IMR-90 (cell line): Measurements from ENCODE around the gene CCDC175. TPM values are rescaled to one million over a fixed set of nuclear protein-coding genes. Genes with fewer than 3 reads are reported as not detected.
A peak's percentile ranks its signal among the peaks of the same experiment; 100 is the strongest.

Experiments used
- ATAC-seq: fragments of 200-7000 bp; cut with Tn5 transposase; 2 replicates; pipeline ENCODE4 v1.9.1; 2020; ENCODE audit warnings: low read depth, mild to moderate bottlenecking, moderate library complexity
- BruUV-seq: library from RNA; stranded (reverse); fragments of 400-500 nt; replicated peaks from 2 replicates; lab custom pipeline; 2021; lab: Mats Ljungman, UMichigan
- CTCF ChIA-PET: fragments of 300-600 bp; formaldehyde crosslinking; extraction: SDS; loops from one replicate; lab custom pipeline; 2021; ENCODE audit warnings: antibody characterized with exemption; lab: Yijun Ruan, JAX
- POLR2A ChIA-PET: fragments of 300-600 bp; sonication (Branson Sonifier 250); formaldehyde crosslinking; loops from one replicate; lab custom pipeline; 2022; ENCODE audit warnings: antibody characterized with exemption; ENCODE audit not compliant: unreplicated experiment; lab: Charles Lee
- DNase-seq: peaks from one replicate; pipeline ENCODE4 v3.0.0; 2013
- H2AFZ ChIP-seq: replicated peaks from 2 replicates; pipeline ENCODE3; 2013; ENCODE audit warnings: low read length, mild to moderate bottlenecking; ENCODE audit not compliant: poor library complexity
- H2AK5ac ChIP-seq: 2 replicates; pipeline ENCODE4 v1.6.1; 2013; ENCODE audit warnings: low read depth, low read length, inconsistent platforms
- H2AK9ac ChIP-seq: replicated peaks from 2 replicates; pipeline ENCODE3; 2013; ENCODE audit warnings: mild to moderate bottlenecking, low read depth, low read length, moderate library complexity; ENCODE audit not compliant: poor library complexity
- H2BK120ac ChIP-seq: 2 replicates; pipeline ENCODE4 v1.6.1; 2013; ENCODE audit warnings: low read depth, low read length, inconsistent platforms
- H2BK15ac ChIP-seq: 3 replicates; pipeline ENCODE4 v1.6.1; 2013; ENCODE audit warnings: low read depth, low read length, inconsistent platforms
- H2BK20ac ChIP-seq: 2 replicates; pipeline ENCODE4 v1.6.1; 2013; ENCODE audit warnings: low read depth, mild to moderate bottlenecking, inconsistent platforms, low read length, moderate library complexity
- H2BK5ac ChIP-seq: 2 replicates; pipeline ENCODE4 v1.6.1; 2013; ENCODE audit warnings: mild to moderate bottlenecking, low read depth, low read length, inconsistent platforms; ENCODE audit not compliant: poor library complexity, severe bottlenecking
- H3K14ac ChIP-seq: replicated peaks from 2 replicates; pipeline ENCODE4 v1.6.1; 2013; ENCODE audit warnings: low read depth, low read length, inconsistent platforms
- H3K18ac ChIP-seq: 2 replicates; pipeline ENCODE4 v1.6.1; 2013; ENCODE audit warnings: low read depth, low read length, control low read depth
- H3K23ac ChIP-seq: 2 replicates; pipeline ENCODE4 v1.6.1; 2013; ENCODE audit warnings: low read depth, low read length, inconsistent platforms
- H3K27ac ChIP-seq: 2 replicates; pipeline ENCODE4 v1.5.1; 2013; ENCODE audit warnings: mild to moderate bottlenecking, control low read depth, low read length; ENCODE audit not compliant: insufficient read depth
- H3K27me3 ChIP-seq: 2 replicates; pipeline ENCODE4 v1.6.1; 2013; ENCODE audit warnings: low read length; ENCODE audit not compliant: control insufficient read depth, insufficient read depth
- H3K36me3 ChIP-seq: 2 replicates; pipeline ENCODE4 v1.6.1; 2013; ENCODE audit warnings: low read length, mixed read lengths; ENCODE audit not compliant: control insufficient read depth, insufficient read depth
- H3K4ac ChIP-seq: 2 replicates; pipeline ENCODE4 v1.6.1; 2013; ENCODE audit warnings: low read depth, low read length, inconsistent platforms
- H3K4me1 ChIP-seq: 2 replicates; pipeline ENCODE4 v1.6.1; 2013; ENCODE audit warnings: low read length, mixed read lengths; ENCODE audit not compliant: control insufficient read depth, insufficient read depth
- H3K4me2 ChIP-seq: 2 replicates; pipeline ENCODE4 v1.6.1; 2013; ENCODE audit warnings: low read depth, mild to moderate bottlenecking, control low read depth, low read length, moderate library complexity
- H3K4me3 ChIP-seq: 2 replicates; pipeline ENCODE4 v1.5.1; 2013; ENCODE audit warnings: low read depth, mild to moderate bottlenecking, control low read depth, low read length, moderate library complexity; ENCODE audit not compliant: insufficient read depth
- H3K56ac ChIP-seq: 2 replicates; pipeline ENCODE4 v1.6.1; 2013; ENCODE audit warnings: low read length, inconsistent platforms; ENCODE audit not compliant: insufficient read depth; ENCODE audit errors: extremely low read depth
- H3K79me1 ChIP-seq, 2 experiments: 2 replicates each; pipeline ENCODE4 v1.6.1; 2013; ENCODE audit warnings: low read length in 2 of 2, inconsistent platforms in 1 of 2, low read depth in 1 of 2
- H3K9ac ChIP-seq: 2 replicates; pipeline ENCODE4 v1.6.1; 2013; ENCODE audit warnings: low read depth, low read length, control low read depth
- H3K9me1 ChIP-seq: 2 replicates; pipeline ENCODE4 v1.6.1; 2013; ENCODE audit warnings: low read length, inconsistent platforms; ENCODE audit not compliant: insufficient read depth
- H3K9me3 ChIP-seq: 2 replicates; pipeline ENCODE4 v1.6.1; 2013; ENCODE audit warnings: low read length; ENCODE audit not compliant: control insufficient read depth, insufficient read depth
- H4K20me1 ChIP-seq: 2 replicates; pipeline ENCODE4 v1.6.1; 2013; ENCODE audit warnings: low read length, inconsistent platforms; ENCODE audit not compliant: insufficient read depth
- H4K5ac ChIP-seq: 2 replicates; pipeline ENCODE4 v1.6.1; 2013; ENCODE audit warnings: mild to moderate bottlenecking, low read depth, low read length, control low read depth
- H4K8ac ChIP-seq, 2 experiments: 2 replicates each; pipeline ENCODE4 v1.6.1; 2013; ENCODE audit warnings: low read depth in 2 of 2, low read length in 2 of 2, control low read depth in 1 of 2, inconsistent platforms in 1 of 2
- H4K91ac ChIP-seq: 2 replicates; pipeline ENCODE4 v1.6.1; 2013; ENCODE audit warnings: low read depth, low read length, inconsistent platforms; ENCODE audit not compliant: insufficient read depth
- FOS ChIP-seq: fragments of 150-350 bp; IDR thresholded peaks from 2 replicates; pipeline ENCODE4 v1.6.1; 2016; ENCODE audit warnings: low read depth, low read length
- MAZ ChIP-seq: IDR thresholded peaks from 2 replicates; pipeline ENCODE4 v1.6.1; 2012; ENCODE audit warnings: low read depth, mild to moderate bottlenecking, low read length, improper control_type of control experiment, moderate library complexity, borderline replicate concordance
- MXI1 ChIP-seq: IDR thresholded peaks from 2 replicates; pipeline ENCODE4 v1.6.1; 2012; ENCODE audit warnings: low read depth, mild to moderate bottlenecking, low read length, moderate library complexity, borderline replicate concordance
- RCOR1 ChIP-seq: IDR thresholded peaks from 2 replicates; pipeline ENCODE4 v1.6.1; 2012; ENCODE audit warnings: mild to moderate bottlenecking, low read length, improper control_type of control experiment; ENCODE audit not compliant: insufficient replicate concordance
- USF2 ChIP-seq: fragments of 150-350 bp; IDR thresholded peaks from 2 replicates; pipeline ENCODE4 v1.6.1; 2017; ENCODE audit warnings: mild to moderate bottlenecking, antibody characterized with exemption, low read length, low read depth
- WGBS, 2 experiments: methylation state at CpG; one replicate each; pipeline versions ENCODE4 v1.1.5 to v1.1.7; 2013; ENCODE audit warnings: missing lambda C conversion rate in 2 of 2; ENCODE audit not compliant: insufficient read length in 1 of 2; ENCODE audit errors: extremely low coverage in 2 of 2; 5-methylcytosine and 5-hydroxymethylcytosine counted together
- dilution Hi-C: fragments of 300-500 bp; cut with HindIII; formaldehyde crosslinking; loops from one replicate; pipeline ENCODE4 v1.14.3; 2018; ENCODE audit warnings: low sequenced_read_pairs; ENCODE audit not compliant: unreplicated experiment
- in situ Hi-C: fragments of 300-500 bp; cut with MboI; formaldehyde crosslinking; loops from 3 replicates; pipeline ENCODE4 v1.14.3; 2019; ENCODE audit warnings: low sequenced_read_pairs, inconsistent platforms, mixed read lengths
- intact Hi-C: fragments of 100-400 bp; cut with micrococcal nuclease; formaldehyde crosslinking; loops from 2 replicates; pipeline ENCODE4 v1.10.0; 2022
- polyA plus RNA-seq, 3 experiments: library from polyadenylated mRNA; depleted of rRNA; stranded (reverse); fragments of >200 nt; gene quantifications; 2 replicates each; pipeline ENCODE4 v1.2.3, GENCODE V29; 2012; ENCODE audit warnings: low replicate concordance in 1 of 3
- total RNA-seq: library from RNA; depleted of rRNA; stranded (reverse); fragments of >200 nt; gene quantifications from 2 replicates; pipeline ENCODE4 v1.2.3, GENCODE V29; 2012
- TF ChIP-seq, protein P1 (sequence below): fragments of 150-350 bp; IDR thresholded peaks from 2 replicates; pipeline ENCODE4 v1.6.1; 2016; ENCODE audit warnings: low read depth, mild to moderate bottlenecking, low read length, moderate library complexity, borderline replicate concordance

CCDC175 gene
- total and polyA plus RNA-seq, 2 of the 4 experiments (the other 2 are of a cell fraction): not detected

DNA sequence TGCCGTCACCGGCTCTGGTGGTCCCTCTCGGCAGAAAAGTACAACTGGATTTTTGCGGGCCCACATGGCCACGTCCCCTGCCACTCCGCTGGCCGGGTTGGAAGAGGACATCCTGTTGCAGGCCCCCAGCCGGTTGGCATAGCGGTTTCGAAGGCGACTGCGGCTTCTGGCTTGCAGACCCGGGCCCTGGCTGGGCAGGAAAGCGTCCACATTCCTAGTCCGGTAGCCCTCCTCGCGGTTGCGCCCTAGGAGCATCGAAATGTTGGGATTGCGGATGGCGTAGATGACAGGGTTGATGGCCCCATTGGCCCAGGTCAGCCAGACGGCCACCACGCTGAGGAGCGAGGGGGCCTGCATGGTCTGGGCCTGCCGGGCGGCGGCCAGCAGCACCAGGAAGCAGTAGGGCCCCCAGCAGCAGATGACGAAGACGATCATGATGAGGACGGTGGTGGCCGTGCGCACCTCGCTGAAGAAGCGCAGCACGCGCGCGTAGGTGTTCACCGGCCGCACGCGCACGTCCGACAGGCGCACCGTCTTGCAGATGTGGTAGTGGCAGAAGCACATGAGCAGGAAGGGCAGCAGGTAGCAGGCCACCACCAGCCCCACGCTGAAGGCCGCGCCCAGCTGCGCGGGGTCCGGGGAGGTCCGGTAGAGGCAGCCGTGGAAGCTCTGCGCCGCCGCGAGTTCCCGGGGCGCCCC is 112.7 kb downstream of the CCDC175 start:
- CTCF ChIA-PET: no interaction called here
- no peak overlapping the region for H4K5ac ChIP-seq
- dilution Hi-C loops (no loop called here), intact Hi-C loops (no loop called here), in situ Hi-C loops (loop anchor here (25.0 kb wide), 2 partner anchors 827 to 977 kb away; partner anchors contain the start of gene DACT1)
- BruUV-seq: no TSS peak
- H3K9me3 ChIP-seq: no peaks in the 10 kb centered on the region
- peak overlapping the region; percentile 38; the same call in 1 of the 2 replicates for H3K4me3 ChIP-seq
- H2BK15ac ChIP-seq: no peak overlapping the region
- H4K8ac ChIP-seq: peak overlapping the region; percentile 1 to 62; a peak in 2 of 4 replicates
- H2BK5ac ChIP-seq: no peak overlapping the region
- H3K36me3 ChIP-seq: peaks cover 18% of the 10 kb centered on the region
- H3K23ac ChIP-seq: 0 out of 2 replicates have a peak overlapping the region, but pooled peaks have one; percentile 17
- peak overlapping the region; percentile 56; the same call in 1 of the 2 replicates for H3K4ac ChIP-seq
- H3K56ac ChIP-seq: no peak overlapping the region
- H3K18ac ChIP-seq: no peak overlapping the region
- H2AK9ac ChIP-seq: peak overlapping the region; percentile 25
- TF ChIP-seq MXI1 (no peak), RCOR1 (no peak), FOS (no peak), MAZ (no peak), USF2 (no peak)
- TF ChIP-seq, protein P1, sequence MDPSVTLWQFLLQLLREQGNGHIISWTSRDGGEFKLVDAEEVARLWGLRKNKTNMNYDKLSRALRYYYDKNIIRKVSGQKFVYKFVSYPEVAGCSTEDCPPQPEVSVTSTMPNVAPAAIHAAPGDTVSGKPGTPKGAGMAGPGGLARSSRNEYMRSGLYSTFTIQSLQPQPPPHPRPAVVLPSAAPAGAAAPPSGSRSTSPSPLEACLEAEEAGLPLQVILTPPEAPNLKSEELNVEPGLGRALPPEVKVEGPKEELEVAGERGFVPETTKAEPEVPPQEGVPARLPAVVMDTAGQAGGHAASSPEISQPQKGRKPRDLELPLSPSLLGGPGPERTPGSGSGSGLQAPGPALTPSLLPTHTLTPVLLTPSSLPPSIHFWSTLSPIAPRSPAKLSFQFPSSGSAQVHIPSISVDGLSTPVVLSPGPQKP: no peak
- ATAC-seq: no peak
- H3K79me1 ChIP-seq: peaks cover 12 to 23% of the 10 kb centered on the region in 2 experiments
- peaks cover 10% of the 10 kb centered on the region; the same call in 1 of the 2 replicates for H3K9me1 ChIP-seq
- no peak for DNase-seq
- H2BK20ac ChIP-seq: no peak overlapping the region
- peak overlapping the region; percentile 19; the same call in 1 of the 2 replicates for H3K9ac ChIP-seq
- H4K20me1 ChIP-seq: peaks cover 22% of the 10 kb centered on the region; the same call in 1 of the 2 replicates
- 79% methylated on average over 16 of the region's 60 CpGs; no CpG with 5 or more reads in 1 of the 2 experiments for WGBS, 2 experiments
- H3K14ac ChIP-seq: 0 out of 2 replicates have a peak overlapping the region, but pooled peaks have one; percentile 29
- H3K27ac ChIP-seq: peak overlapping the region; percentile 7; the same call in 1 of the 2 replicates
- H3K27me3 ChIP-seq: no peaks in the 10 kb centered on the region
- H2AFZ ChIP-seq: peak overlapping the region; percentile 92
- no peak overlapping the region for H4K91ac ChIP-seq
- peak overlapping the region; percentile 74 for H3K4me2 ChIP-seq
- peak overlapping the region; percentile 56 for H2AK5ac ChIP-seq
- POLR2A ChIA-PET: no interaction called here
- peaks cover 6% of the 10 kb centered on the region for H3K4me1 ChIP-seq
- H2BK120ac ChIP-seq: no peak overlapping the region
